Esophagus muscularis mucosa (tissue), 3 donors: ENCODE data around the gene ANKRD18B.
"Not testable (repeated sequence)": the region's sequence is repeated elsewhere in the genome, so short reads cannot be mapped to it uniquely, and the experiment has no call there.

Experiments used
- CTCF ChIP-seq, 3 experiments: fragments of 200-600 bp in 2 of 3; fragments of 450-650 bp in 1 of 3; sonication (generic) in 2 of 3; IDR thresholded peaks; one replicate each; pipeline ENCODE4 v1.5.1; 2017 to 2019; ENCODE audit warnings: antibody characterized with exemption in 3 of 3, mild to moderate bottlenecking in 2 of 3, moderate library complexity in 1 of 3
- EP300 ChIP-seq: sonication (generic); formaldehyde crosslinking; IDR thresholded peaks from one replicate; pipeline ENCODE4 v1.6.1; 2017; ENCODE audit warnings: antibody characterized with exemption

- not testable (repeated sequence) for TF ChIP-seq EP300; CTCF (IDR thresholded peaks at IDR 0.05)
These were observed 58.6 kb downstream of the ANKRD18B start for GRCh38 chr9:33582686-33583085.
